Peyer's patch (tissue), 4 donors: ENCODE measurements around the gene TATDN3. TPM values are rescaled to one million over a fixed set of nuclear protein-coding genes. Genes with fewer than 3 reads are reported as not detected.
"Not testable (repeated sequence)": the region's sequence is repeated elsewhere in the genome, so short reads cannot be mapped to it uniquely, and the experiment has no call there.

ENCODE experiments used
- DNase-seq, 3 donors: peaks; one replicate each; pipeline ENCODE4 v3.0.0-alpha.2; 2017 to 2019
- H3K27ac ChIP-seq, 4 donors: fragments of 200-600 bp; sonication (generic); one replicate each; pipeline ENCODE4 v1.5.1; 2016 to 2019
- H3K27me3 ChIP-seq, 2 donors: fragments of 200-600 bp; sonication (generic); one replicate each; pipeline ENCODE4 v1.5.1; 2019
- H3K36me3 ChIP-seq, 3 donors: fragments of 200-600 bp; sonication (generic); one replicate each; pipeline ENCODE4 v1.5.1; 2016 to 2019
- H3K4me1 ChIP-seq, 4 donors: fragments of 200-600 bp; sonication (generic); one replicate each; pipeline ENCODE4 v1.5.1; 2016 to 2019
- H3K4me3 ChIP-seq, 4 donors: fragments of 200-600 bp; sonication (generic); 1 replicate in 3 of 4; 2 replicates in 1 of 4; pipeline ENCODE4 v1.5.1; 2016 to 2019; ENCODE audit warnings: mild to moderate bottlenecking in 1 of 4
- H3K9me3 ChIP-seq, 4 donors: fragments of 200-600 bp; sonication (generic); one replicate each; pipeline ENCODE4 v1.5.1; 2016 to 2019; ENCODE audit warnings: mild to moderate bottlenecking in 1 of 4
- CTCF ChIP-seq, 6 experiments: fragments of 450-650 bp in 4 of 6; fragments of 200-600 bp in 2 of 6; sonication (generic) in 1 of 6; IDR thresholded peaks; one replicate each; pipeline ENCODE4 v1.5.1; 2017 to 2019; ENCODE audit warnings: antibody characterized with exemption in 6 of 6, mild to moderate bottlenecking in 3 of 6, moderate library complexity in 1 of 6
- POLR2A ChIP-seq, 2 donors: fragments of 450-650 bp; IDR thresholded peaks; one replicate each; pipeline ENCODE4 v1.5.1; 2017; ENCODE audit warnings: antibody characterized with exemption in 2 of 2, mild to moderate bottlenecking in 2 of 2, moderate library complexity in 2 of 2
- total RNA-seq, 4 donors: library from RNA; depleted of rRNA; stranded (reverse); fragments of >200 nt; gene quantifications; one replicate each; pipeline ENCODE4 v1.1.0, GENCODE V29; 2016

Gene TATDN3
- total RNA-seq, 4 donors from 2014 or later, result 5.8 to 22.3 (median 12.8) TPM

- Histone ChIP-seq H3K27ac (no peak overlapping the region), H3K9me3 (peaks cover 0 to 10% (median 2%) of the 10 kb centered on the region in 4 donors), H3K27me3 (no peaks in the 10 kb centered on the region), H3K4me3 (no peak overlapping the region), H3K4me1 (no peaks in the 10 kb centered on the region), H3K36me3 (no peaks in the 10 kb centered on the region)
- DNase-seq, result no peak
- TF ChIP-seq CTCF (IDR thresholded peaks at IDR 0.05), result no peak
- no peak for TF ChIP-seq POLR2A (IDR thresholded peaks at IDR 0.05)
These were observed 18.7 kb upstream of the TATDN3 start for GRCh38 chr1:212773011-212773410.

- no peaks in the 10 kb centered on the region for H3K27me3 ChIP-seq
- peaks cover 0 to under 1% (median 0%) of the 10 kb centered on the region in 4 donors for H3K9me3 ChIP-seq
- TF ChIP-seq CTCF (IDR thresholded peaks at IDR 0.05) (no peak), POLR2A (IDR thresholded peaks at IDR 0.05) (no peak)
- H3K4me1 ChIP-seq, result no peaks in the 10 kb centered on the region
- H3K4me3 ChIP-seq, result no peak overlapping the region
- no peaks in the 10 kb centered on the region for H3K36me3 ChIP-seq
- no peak overlapping the region for H3K27ac ChIP-seq
- no peak for DNase-seq
These were observed 17.1 kb upstream of the TATDN3 start for GRCh38 chr1:212774584-212774983.

GRCh38 chr1:212775241-212775640 lies 16.5 kb upstream of the TATDN3 start:
- no peak overlapping the region for H3K4me3 ChIP-seq
- H3K4me1 ChIP-seq, result no peaks in the 10 kb centered on the region
- H3K27me3 ChIP-seq, result no peaks in the 10 kb centered on the region
- no peak for TF ChIP-seq POLR2A (IDR thresholded peaks at IDR 0.05)
- no peak for TF ChIP-seq CTCF (IDR thresholded peaks at IDR 0.05)
- no peak for DNase-seq
- no peaks in the 10 kb centered on the region for H3K36me3 ChIP-seq
- no peak overlapping the region for H3K27ac ChIP-seq
- H3K9me3 ChIP-seq, result no peaks in the 10 kb centered on the region

DNA sequence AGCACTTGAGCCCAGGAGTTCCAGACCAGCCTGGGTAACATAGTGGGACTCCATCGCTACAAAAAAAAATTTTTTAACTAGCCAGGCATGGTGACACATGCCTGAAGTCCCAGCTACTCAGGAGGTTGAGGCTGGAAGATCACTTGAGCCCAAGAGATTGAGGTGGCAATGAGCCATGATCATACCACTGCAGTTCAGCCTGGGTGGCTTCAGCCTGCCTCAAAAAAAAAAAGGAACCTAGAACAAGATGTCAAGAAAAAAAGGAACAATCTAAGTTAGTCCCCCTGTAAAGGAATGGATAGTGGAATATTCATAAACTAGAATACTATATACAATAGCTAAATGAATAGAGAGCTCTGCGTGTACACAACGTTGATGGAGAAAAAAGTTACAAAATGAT lies 14.5 kb upstream of the TATDN3 start:
- no peak for TF ChIP-seq POLR2A (IDR thresholded peaks at IDR 0.05)
- TF ChIP-seq CTCF (IDR thresholded peaks at IDR 0.05), result no peak
- DNase-seq, result no peak
- H3K9me3 ChIP-seq, result no peaks in the 10 kb centered on the region
- no peak overlapping the region for H3K27ac ChIP-seq
- H3K27me3 ChIP-seq, result no peaks in the 10 kb centered on the region
- H3K4me3 ChIP-seq, result no peak overlapping the region
- peaks cover 0 to 3% (median 0%) of the 10 kb centered on the region in 3 donors for H3K36me3 ChIP-seq
- no peaks in the 10 kb centered on the region for H3K4me1 ChIP-seq

GRCh38 chr1:212779086-212779485 lies 12.6 kb upstream of the TATDN3 start:
- H3K27me3 ChIP-seq, DNase-seq, H3K4me1 ChIP-seq, H3K27ac ChIP-seq, H3K9me3 ChIP-seq, H3K4me3 ChIP-seq: not testable (repeated sequence)
- peaks cover 0 to 12% (median 0%) of the 10 kb centered on the region in 3 donors for H3K36me3 ChIP-seq

DNA sequence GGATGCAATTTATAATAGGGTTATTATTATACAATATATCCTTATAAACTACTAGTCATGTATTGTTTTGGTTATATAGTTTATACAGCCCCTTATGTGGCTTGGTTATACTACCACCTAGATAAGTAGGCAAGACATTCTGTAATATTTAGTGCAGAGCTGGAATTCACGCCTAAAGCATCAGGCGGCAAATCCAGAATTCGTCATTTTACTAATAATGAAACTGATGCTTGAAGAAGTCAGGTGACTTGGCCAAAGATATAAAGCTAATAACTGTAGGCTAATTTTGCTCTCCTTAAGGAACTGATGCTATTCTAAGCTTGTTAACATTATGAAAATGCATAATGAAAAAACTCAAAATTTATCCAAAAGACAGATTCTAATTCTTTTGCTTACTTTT lies 10.9 kb upstream of the TATDN3 start:
- Histone ChIP-seq H3K27ac (no peak overlapping the region), H3K27me3 (no peaks in the 10 kb centered on the region), H3K4me3 (no peak overlapping the region), H3K4me1 (no peaks in the 10 kb centered on the region), H3K9me3 (no peaks in the 10 kb centered on the region), H3K36me3 (peaks cover 0 to 27% (median 0%) of the 10 kb centered on the region in 3 donors)
- no peak for DNase-seq
- TF ChIP-seq CTCF (IDR thresholded peaks at IDR 0.05) (no peak), POLR2A (IDR thresholded peaks at IDR 0.05) (no peak)
